ENCODE results near the gene ZGLP1. TPM values are rescaled to one million over a fixed set of nuclear protein-coding genes. Genes with fewer than 3 reads are reported as not detected.

Gene ZGLP1
- total RNA-seq, 1 donor from 2014 or later, result 4.2 TPM

DNA sequence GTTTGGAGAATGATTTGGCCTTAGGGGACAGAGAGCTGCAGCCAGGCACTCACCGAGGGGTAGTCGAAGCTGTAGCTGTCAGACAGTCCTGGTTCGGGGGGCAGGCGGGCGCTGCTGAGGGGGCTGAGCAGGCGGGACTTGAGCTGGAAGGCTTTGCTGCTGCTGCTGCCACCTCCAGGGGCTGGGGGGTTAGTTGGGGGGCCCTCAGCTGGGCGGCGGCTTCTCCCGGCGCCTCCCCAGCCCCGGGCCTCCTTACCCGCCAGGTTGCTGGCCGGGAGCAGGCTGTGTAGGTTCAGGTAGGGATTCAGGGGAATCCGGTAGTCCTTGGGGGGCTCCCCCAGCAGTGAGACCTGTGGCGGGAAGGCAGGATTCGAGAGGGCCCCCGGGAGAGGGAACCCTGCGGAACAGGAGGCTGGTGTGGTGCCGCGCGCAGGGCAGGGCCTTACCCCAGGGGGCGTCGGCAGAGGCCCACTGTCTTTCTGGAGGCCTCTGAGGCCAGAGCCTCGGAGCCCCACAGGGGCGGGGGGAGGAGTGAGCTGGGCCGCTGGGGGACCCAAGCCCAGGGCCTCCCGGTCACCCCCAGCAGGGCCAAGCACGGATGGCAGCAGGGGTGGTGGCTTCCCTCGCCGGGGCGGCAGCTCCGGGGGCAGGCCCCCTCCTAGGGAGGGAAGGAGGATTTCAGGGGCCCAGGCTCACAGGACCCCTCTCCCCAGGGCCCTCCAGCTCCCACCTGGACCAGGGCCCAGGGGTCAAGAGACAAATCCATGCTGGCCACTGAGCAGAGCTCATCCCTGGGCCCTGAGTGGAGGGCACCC, 11.2 kb upstream of the ZGLP1 start:
- H3K9me3 Mint-ChIP-seq, result no peaks in the 10 kb centered on the region
- no peaks in the 10 kb centered on the region for H3K27me3 Mint-ChIP-seq (ENCODE audit: insufficient read depth)
- intact Hi-C loops (cut with micrococcal nuclease), result no loop called here
- H3K27ac Mint-ChIP-seq, result no peak overlapping the region
- DNase-seq (ENCODE audit: low spot score), result no peak
- H3K36me3 Mint-ChIP-seq (ENCODE audit: low read depth), result peaks cover 22% of the 10 kb centered on the region
- H3K4me3 Mint-ChIP-seq, result no peak overlapping the region
- peaks cover 7% of the 10 kb centered on the region for H3K4me1 Mint-ChIP-seq (ENCODE audit: low read depth)

DNA sequence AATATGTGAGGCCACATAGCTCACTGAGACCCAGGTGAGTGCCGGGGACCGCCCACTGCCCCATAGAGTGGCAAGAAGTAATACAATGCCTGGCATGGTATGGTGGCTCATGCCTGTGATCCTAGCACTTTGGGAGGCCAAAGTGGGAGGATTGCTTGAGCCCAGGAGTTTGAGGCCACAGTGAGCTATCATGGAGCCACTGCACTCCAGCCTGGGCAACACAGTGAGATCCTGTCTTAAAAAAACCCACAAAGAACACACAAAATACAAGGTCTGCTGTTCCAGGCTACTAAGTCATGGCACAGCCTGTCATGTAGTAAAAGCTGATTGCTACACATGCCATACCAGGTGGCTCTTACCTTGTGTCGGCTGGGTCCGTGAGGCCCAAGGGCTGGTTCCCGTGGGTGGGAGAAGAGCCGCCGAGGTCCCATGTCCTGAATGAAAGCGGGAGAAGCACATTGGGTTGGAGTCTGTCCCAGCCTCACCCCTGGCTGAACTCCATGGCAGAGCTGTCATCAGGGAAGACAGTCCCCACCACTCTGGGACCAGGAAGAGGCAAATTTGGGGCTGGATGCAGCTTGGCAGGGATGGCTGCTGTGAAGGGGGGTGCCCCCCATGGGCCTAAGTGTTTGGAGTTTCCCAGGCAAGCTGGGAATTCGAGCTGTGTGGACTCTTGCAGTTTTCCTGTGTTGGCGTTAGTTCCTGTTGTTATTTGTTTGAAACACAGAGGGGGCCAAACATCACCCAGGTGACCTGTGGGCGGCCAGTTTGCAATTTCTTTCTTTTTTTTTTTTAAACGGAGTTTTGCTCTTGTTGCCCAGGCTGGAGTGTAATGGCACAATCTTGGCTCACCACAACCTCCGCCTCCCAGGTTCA, 9.4 kb upstream of the ZGLP1 start:
- DNase-seq (ENCODE audit: low spot score), result no peak
- H3K9me3 Mint-ChIP-seq, result no peaks in the 10 kb centered on the region
- peaks cover 24% of the 10 kb centered on the region for H3K36me3 Mint-ChIP-seq (ENCODE audit: low read depth)
- H3K4me1 Mint-ChIP-seq (ENCODE audit: low read depth), result peaks cover 22% of the 10 kb centered on the region
- H3K27me3 Mint-ChIP-seq (ENCODE audit: insufficient read depth), result no peaks in the 10 kb centered on the region
- intact Hi-C loops (cut with micrococcal nuclease), result no loop called here
- H3K4me3 Mint-ChIP-seq, result no peak overlapping the region
- no peak overlapping the region for H3K27ac Mint-ChIP-seq

DNA sequence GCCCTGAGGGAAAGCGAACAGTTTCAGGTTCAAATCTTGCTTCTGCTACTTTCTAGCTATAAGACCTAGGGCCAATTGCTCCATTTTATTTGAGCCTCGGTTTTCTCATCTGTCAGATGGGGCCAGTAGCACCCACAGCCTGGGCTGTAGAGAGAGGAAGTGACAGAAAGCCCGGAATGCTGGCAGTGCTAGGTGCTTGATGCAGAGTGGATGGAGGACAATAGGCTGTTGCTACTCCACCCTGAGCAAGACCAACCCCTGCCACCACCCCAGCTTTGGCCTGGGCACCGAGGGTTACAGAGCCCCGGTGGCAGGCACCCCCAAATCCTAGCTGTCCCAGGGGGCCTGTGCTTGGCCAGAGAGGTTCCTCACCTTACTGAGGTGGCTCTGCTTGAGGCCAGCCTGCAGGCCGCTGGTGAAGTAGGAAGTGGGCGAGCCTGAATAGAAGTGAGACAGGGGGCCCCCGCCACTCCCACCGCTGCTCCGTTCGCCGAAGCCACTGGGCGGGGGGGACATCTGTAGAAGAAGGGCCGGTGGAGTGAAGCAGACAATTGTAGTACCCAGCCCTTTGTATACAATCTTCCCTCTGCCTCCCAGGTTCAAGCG, 8.3 kb upstream of the ZGLP1 start:
- peaks cover 22% of the 10 kb centered on the region for H3K4me1 Mint-ChIP-seq (ENCODE audit: low read depth)
- no peak overlapping the region for H3K4me3 Mint-ChIP-seq
- DNase-seq (ENCODE audit: low spot score), result no peak
- H3K27me3 Mint-ChIP-seq (ENCODE audit: insufficient read depth), result no peaks in the 10 kb centered on the region
- peaks cover 22% of the 10 kb centered on the region for H3K36me3 Mint-ChIP-seq (ENCODE audit: low read depth)
- intact Hi-C loops (cut with micrococcal nuclease), result no loop called here
- no peaks in the 10 kb centered on the region for H3K9me3 Mint-ChIP-seq
- H3K27ac Mint-ChIP-seq, result no peak overlapping the region

DNA sequence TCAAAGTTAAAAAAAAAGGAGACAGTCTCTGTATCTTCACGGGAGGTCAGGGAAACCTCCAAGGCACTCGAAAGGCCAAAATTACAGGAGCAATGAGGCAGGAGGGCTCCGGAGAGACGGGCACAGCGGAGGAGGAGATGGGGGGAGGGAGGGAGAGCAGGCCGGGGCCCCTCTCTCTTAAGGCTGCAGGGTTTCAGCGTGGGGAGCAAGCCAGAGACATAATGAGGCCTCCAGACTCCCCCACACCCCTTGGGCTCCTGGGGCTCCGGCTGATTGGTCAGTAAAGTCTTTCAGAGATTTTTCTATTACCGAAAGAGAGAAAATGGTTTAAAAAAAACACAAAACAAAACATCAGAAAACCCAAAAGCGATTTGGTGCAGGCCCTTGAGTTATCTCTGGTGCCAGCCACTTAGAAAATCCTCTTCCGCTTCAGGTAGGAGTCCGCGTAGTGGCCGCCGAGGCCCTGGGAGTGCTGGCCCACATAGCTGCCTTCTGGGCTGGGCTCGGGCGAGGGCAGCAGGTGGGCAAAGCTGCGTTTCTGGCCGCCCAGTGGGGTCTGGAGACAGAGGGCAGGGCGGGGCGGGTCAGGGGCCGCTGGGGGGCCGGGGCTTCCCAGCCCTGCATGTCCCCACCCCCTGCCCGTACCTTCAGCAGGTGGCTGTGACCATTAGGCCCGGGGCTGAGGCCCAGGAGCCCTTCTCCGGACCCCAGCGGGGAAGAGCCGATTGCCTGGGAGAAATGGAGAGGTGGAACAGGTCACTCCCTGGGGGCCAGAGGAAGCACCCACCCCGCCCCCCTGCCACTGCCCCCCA, 7.6 kb upstream of the ZGLP1 start:
- Mint-ChIP-seq H3K27ac (no peak overlapping the region), H3K27me3 (ENCODE audit: insufficient read depth) (no peaks in the 10 kb centered on the region), H3K4me1 (ENCODE audit: low read depth) (peaks cover 22% of the 10 kb centered on the region), H3K36me3 (ENCODE audit: low read depth) (peaks cover 22% of the 10 kb centered on the region), H3K9me3 (no peaks in the 10 kb centered on the region), H3K4me3 (no peak overlapping the region)
- intact Hi-C loops (cut with micrococcal nuclease), result no loop called here
- DNase-seq (ENCODE audit: low spot score), result no peak

DNA sequence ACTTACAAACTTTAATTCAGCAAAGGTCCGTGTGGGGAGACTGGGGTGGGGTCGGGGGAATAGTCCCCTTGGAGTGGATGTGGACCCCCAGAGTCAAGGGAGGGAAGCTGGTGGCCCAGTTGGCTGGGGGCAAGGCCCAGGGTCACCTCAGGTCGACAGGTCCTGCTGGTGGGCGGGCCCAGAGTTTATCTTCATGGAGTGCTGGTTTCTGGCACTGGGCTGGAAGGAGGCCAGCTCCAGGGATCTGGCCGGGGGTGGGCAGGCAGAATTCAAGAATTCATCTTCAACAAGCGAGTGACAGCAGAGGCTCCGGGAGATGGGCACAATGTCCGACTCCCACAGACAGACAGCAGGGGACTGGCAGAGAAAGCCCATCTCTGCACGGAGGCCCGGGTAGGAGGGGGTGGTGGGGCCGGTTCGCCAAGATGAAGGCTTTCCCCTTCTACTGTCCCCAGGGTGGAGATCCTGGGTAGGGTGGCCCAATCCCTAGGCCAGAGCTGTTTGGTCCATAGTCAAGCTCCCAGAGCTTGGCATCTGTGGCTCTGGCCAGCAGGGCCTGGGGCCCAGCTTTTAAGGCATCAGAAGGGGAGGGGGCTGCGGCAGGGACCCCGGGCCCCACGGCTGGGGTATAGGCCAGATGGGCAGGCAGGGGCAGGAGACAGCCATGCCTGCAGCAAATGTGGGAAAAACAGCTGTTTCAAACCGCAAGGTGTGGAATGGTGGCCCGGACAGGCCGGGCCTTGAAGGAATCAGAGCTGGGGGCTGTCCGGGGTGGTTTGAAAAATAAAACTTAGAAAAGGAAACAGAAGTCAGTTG, 6.8 kb upstream of the ZGLP1 start:
- intact Hi-C loops (cut with micrococcal nuclease), result loop anchor here (1.0 kb wide), 2 partner anchors 17 to 45 kb away; partner anchors contain the start of genes ICAM1 and RAVER1
- Mint-ChIP-seq H3K36me3 (ENCODE audit: low read depth) (peaks cover 17% of the 10 kb centered on the region), H3K27me3 (ENCODE audit: insufficient read depth) (no peaks in the 10 kb centered on the region), H3K4me1 (ENCODE audit: low read depth) (peaks cover 22% of the 10 kb centered on the region), H3K4me3 (peak overlapping the region; percentile 94), H3K27ac (peak overlapping the region; percentile 82), H3K9me3 (no peaks in the 10 kb centered on the region)
- no peak for DNase-seq (ENCODE audit: low spot score)

DNA sequence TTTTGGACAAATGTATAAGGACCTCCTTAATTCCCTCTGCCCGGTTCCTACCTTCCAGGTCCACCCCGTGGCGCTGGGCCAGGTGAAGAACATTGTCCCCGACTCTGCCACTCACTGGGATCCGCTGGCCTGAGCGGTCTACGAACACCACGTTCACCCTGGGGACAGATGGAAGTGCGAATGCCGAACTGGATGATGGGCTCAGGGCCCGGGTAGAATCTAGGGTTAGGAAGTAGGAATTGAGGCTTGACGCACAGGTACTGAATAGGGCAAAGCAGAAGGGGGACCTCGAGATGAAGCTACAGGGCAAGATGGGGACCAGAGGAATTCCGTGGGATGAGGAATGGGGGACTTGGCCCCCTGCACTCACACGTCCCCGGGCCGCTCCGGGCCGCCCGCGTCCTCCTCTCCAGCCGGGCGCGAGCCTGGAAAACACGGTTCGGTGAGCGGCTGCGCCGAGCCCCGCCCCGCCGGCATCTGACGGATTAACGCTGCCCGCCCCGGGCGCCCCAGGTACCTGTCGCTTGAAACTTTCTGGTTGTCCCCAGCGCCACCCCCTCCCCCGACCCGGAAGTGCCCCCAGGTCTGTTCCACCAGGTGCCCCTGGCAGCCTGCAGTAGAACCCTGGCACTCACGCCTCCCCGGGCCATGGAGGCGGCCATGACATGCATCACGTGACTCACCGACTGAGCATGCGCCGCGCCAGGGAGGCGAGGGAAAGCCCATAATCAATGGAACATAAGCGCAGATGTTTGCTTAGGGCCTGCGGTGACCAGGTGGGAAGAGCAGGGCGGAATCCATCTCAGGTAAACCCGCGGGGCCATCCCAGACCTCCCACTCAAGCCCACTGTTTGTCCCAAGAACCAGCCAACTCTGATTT, 6.0 kb upstream of the ZGLP1 start, which contains the start of gene FDX2:
Gene FDX2 (minus strand): TSS at position 681 of the 880 bp plus-strand sequence. CDS start 19 bp downstream, at position 662.
- peak; percentile 87 for DNase-seq (ENCODE audit: low spot score)
- H3K27ac Mint-ChIP-seq, result peak within 1 kb of the TSS; percentile 86
- intact Hi-C loops (cut with micrococcal nuclease), result loop anchor here (1.0 kb wide), 3 partner anchors 18 to 44 kb away; partner anchors contain the start of genes ICAM1 and RAVER1
- H3K4me3 Mint-ChIP-seq, result peak within 1 kb of the TSS; percentile 94
- H3K27me3 Mint-ChIP-seq (ENCODE audit: insufficient read depth), result no peaks in the 10 kb centered on the region
- peaks cover 17% of the 10 kb centered on the region for H3K36me3 Mint-ChIP-seq (ENCODE audit: low read depth)
- H3K9me3 Mint-ChIP-seq, result no peaks in the 10 kb centered on the region
- H3K4me1 Mint-ChIP-seq (ENCODE audit: low read depth), result peaks cover 22% of the 10 kb centered on the region

DNA sequence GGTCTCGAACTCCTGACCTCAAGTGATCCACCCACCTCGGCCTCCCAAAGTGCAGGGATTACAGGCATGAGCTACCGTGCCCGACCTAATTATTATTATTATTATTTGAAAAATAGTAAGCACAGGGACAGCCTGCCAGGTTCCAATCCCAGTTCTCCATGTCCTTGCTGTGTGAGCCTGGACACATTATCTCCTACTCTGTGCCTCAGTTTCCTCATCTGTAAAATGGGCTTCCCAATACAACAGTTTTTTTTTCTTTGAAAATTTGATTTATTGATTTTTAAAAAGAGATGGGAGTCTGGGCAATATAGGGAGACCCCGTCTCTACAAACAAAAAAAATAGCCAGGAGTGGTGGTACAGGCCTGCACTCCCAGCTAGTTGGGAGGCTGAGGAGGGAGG, 3.3 kb downstream of the ZGLP1 start:
- Mint-ChIP-seq H3K9me3 (no peaks in the 10 kb centered on the region), H3K27ac (no peak overlapping the region), H3K4me3 (no peak overlapping the region), H3K27me3 (ENCODE audit: insufficient read depth) (peaks cover 4% of the 10 kb centered on the region), H3K36me3 (ENCODE audit: low read depth) (no peaks in the 10 kb centered on the region), H3K4me1 (ENCODE audit: low read depth) (peaks cover 7% of the 10 kb centered on the region)
- no peak for DNase-seq (ENCODE audit: low spot score)
- intact Hi-C loops (cut with micrococcal nuclease), result no loop called here

DNA sequence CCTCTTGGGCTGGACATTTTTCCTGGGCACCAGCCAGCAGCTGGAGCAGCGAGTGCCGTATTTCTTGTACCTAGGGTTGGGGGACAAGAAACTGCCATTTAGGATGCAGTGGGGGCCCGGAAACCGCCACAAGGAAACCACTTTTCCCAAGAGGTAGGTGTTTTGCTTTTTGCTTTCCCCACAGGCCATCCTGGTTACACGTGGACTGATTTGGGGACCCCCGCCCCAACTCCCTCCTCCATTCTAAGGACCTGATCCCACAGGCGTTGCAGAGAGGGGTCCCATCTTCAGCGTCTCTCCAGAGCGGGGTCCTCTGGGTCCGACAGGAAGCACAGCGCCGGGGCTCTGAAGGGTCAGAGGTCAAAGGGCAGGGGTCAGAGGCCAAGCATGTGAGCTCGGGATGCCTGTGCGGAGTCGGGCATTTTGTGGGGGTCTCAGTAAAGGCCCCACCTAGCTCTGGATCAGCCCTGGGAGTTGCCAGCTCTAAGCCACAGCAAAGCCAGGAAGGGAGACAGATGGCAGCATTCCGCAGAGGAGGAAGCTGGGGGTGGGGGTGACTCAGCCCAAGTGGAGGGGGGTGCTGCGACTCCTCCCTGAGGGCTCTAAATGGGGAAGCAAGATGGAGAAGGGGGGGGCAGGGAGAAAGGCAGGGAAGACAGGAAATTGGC, 4.3 kb downstream of the ZGLP1 start:
- Mint-ChIP-seq H3K4me1 (ENCODE audit: low read depth) (peaks cover 7% of the 10 kb centered on the region), H3K4me3 (no peak overlapping the region), H3K27ac (no peak overlapping the region), H3K9me3 (no peaks in the 10 kb centered on the region), H3K36me3 (ENCODE audit: low read depth) (no peaks in the 10 kb centered on the region), H3K27me3 (ENCODE audit: insufficient read depth) (peaks cover 4% of the 10 kb centered on the region)
- intact Hi-C loops (cut with micrococcal nuclease), result no loop called here
- no peak for DNase-seq (ENCODE audit: low spot score)

DNA sequence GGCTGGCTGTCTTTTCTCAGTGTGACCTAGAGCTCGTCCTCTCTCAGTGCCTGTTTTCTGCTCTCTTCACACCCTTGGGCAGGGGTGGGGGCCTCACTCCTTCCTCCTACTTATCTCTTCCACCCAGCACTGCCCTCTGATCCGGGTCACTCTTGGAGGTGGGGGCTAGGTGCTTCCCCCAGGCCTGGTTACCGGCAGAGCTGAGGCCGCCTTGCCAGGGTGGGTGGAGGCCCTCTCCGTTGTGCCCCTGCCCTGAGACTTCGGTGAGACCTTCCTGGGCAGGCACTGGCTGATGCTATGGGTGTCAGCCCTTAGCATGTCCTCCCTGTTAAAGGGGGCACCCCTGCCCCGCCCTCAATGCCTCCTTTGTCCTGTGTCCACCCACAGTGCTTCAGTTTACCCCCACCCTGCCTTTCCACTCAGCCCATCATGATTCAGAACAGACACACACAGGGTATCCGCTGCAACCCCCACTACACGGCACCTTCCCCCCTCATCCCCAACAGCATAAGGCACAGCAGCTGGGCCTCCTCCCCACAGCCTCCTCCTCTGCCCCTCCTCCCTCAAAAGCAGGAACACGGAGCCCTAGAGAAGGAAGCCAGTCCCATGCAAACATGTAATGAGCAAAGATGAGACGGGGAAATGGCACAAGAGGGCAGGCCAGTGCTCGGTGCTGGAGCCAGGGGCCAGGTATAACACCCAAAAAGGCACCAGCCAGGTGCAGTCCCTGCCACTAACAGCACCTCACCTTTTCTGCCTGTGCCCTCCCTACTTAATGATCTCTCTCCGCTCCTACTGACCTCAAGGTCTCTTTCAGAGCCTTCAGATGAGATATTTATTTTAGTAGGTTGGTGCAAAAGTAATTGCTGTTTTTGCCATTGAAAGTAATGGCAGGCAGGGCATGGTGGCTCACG, 9.8 kb downstream of the ZGLP1 start:
- no peak for DNase-seq (ENCODE audit: low spot score)
- H3K36me3 Mint-ChIP-seq (ENCODE audit: low read depth), result no peaks in the 10 kb centered on the region
- peaks cover 12% of the 10 kb centered on the region for H3K4me1 Mint-ChIP-seq (ENCODE audit: low read depth)
- no peak overlapping the region for H3K4me3 Mint-ChIP-seq
- H3K27me3 Mint-ChIP-seq (ENCODE audit: insufficient read depth), result peaks cover 17% of the 10 kb centered on the region
- no peaks in the 10 kb centered on the region for H3K9me3 Mint-ChIP-seq
- intact Hi-C loops (cut with micrococcal nuclease), result no loop called here
- no peak overlapping the region for H3K27ac Mint-ChIP-seq

Data from activated T-helper 1 cell treated with anti-CD3 and anti-CD28 coated beads, Interleukin-12 subunit alpha, Interleukin-12 subunit beta, Interleukin-2, Interleukin-4 antibody, amounts not matched to agents 30 ng/mL and 10 ng/mL and 1 ng/mL, durations not matched to agents 14 hours and 24 hours and 36 hours (primary cell).